Calu3 (cell line): ENCODE data around the gene ST7L. TPM values are rescaled to one million over a fixed set of nuclear protein-coding genes. Genes with fewer than 3 reads are reported as not detected.

Experiments
- BruUV-seq: library from RNA; stranded (reverse); fragments of 400-500 nt; replicated peaks from 2 replicates; lab custom pipeline; 2021; lab: Mats Ljungman, UMichigan
- CTCF ChIA-PET: fragments of 300-600 bp; sonication (Branson Sonifier 250); formaldehyde crosslinking; loops from one replicate; lab custom pipeline; 2022; ENCODE audit warnings: antibody characterized with exemption; lab: Charles Lee
- DNase-seq: peaks from one replicate; pipeline ENCODE4 v3.0.0; 2022
- H3K27ac Mint-ChIP-seq: one replicate; pipeline ENCODE4 v1.8.0; 2022; ENCODE audit warnings: mixed read lengths; ENCODE audit not compliant: unreplicated experiment
- H3K27me3 Mint-ChIP-seq: one replicate; pipeline ENCODE4 v1.8.0; 2022; ENCODE audit warnings: mixed read lengths; ENCODE audit not compliant: unreplicated experiment
- H3K36me3 Mint-ChIP-seq: one replicate; pipeline ENCODE4 v1.8.0; 2022; ENCODE audit warnings: mild to moderate bottlenecking, moderate library complexity, mixed read lengths; ENCODE audit not compliant: insufficient read depth, unreplicated experiment
- H3K4me1 Mint-ChIP-seq: one replicate; pipeline ENCODE4 v1.8.0; 2022; ENCODE audit warnings: mild to moderate bottlenecking, low read depth, mixed read lengths; ENCODE audit not compliant: unreplicated experiment
- H3K4me3 Mint-ChIP-seq: one replicate; pipeline ENCODE4 v1.8.0; 2022; ENCODE audit warnings: mild to moderate bottlenecking, low read depth, moderate library complexity, mixed read lengths; ENCODE audit not compliant: unreplicated experiment
- H3K9me3 Mint-ChIP-seq: one replicate; pipeline ENCODE4 v1.8.0; 2022; ENCODE audit warnings: low read depth, mixed read lengths; ENCODE audit not compliant: unreplicated experiment
- CTCF ChIP-seq: fragments of 200-600 bp; IDR thresholded peaks from one replicate; pipeline ENCODE4 v1.8.0; 2022; ENCODE audit warnings: antibody characterized with exemption; ENCODE audit not compliant: unreplicated experiment
- intact Hi-C: fragments of 100-400 bp; cut with micrococcal nuclease; formaldehyde crosslinking; loops from one replicate; pipeline ENCODE4 v1.10.0; 2022; ENCODE audit not compliant: unreplicated experiment
- total RNA-seq: library from RNA; stranded (reverse); gene quantifications from 2 replicates; pipeline ENCODE4 v1.2.3, GENCODE V29; 2022

Gene ST7L
- total RNA-seq, 1 experiment from 2014 or later: 15.9 TPM

GRCh38 chr1:112505878-112506277 is 113.1 kb downstream of the ST7L start:
- Mint-ChIP-seq H3K36me3 (peaks cover 17% of the 10 kb centered on the region), H3K27ac (no peak overlapping the region), H3K27me3 (peaks cover 42% of the 10 kb centered on the region), H3K9me3 (no peaks in the 10 kb centered on the region), H3K4me1 (no peaks in the 10 kb centered on the region), H3K4me3 (no peak overlapping the region)
- intact Hi-C loops: loop anchor here (10.0 kb wide), 1 partner anchor 109 kb away; the partner anchor contains the start of genes CAPZA1 and ST7L
- no TSS peak for BruUV-seq
- no peak for TF ChIP-seq CTCF
- CTCF ChIA-PET: no interaction called here
- DNase-seq: no peak

GRCh38 chr1:112505400-112505785 is 113.5 kb downstream of the ST7L start:
- TF ChIP-seq CTCF: no peak
- Mint-ChIP-seq H3K36me3 (peaks cover 15% of the 10 kb centered on the region), H3K27ac (no peak overlapping the region), H3K4me3 (no peak overlapping the region), H3K27me3 (peaks cover 37% of the 10 kb centered on the region), H3K9me3 (no peaks in the 10 kb centered on the region), H3K4me1 (no peaks in the 10 kb centered on the region)
- intact Hi-C loops: loop anchor here (10.0 kb wide), 1 partner anchor 109 kb away; the partner anchor contains the start of genes CAPZA1 and ST7L
- CTCF ChIA-PET: no interaction called here
- DNase-seq: no peak
- no TSS peak for BruUV-seq

- no peak overlapping the region for H3K4me3 Mint-ChIP-seq
- CTCF ChIA-PET: no interaction called here
These were observed 114.1 kb downstream of the ST7L start for GRCh38 chr1:112504661-112505399.

GRCh38 chr1:112504001-112504660 is 114.8 kb downstream of the ST7L start:
- no peak overlapping the region for H3K27ac Mint-ChIP-seq
- no TSS peak for BruUV-seq
- TF ChIP-seq CTCF: no peak
- no peaks in the 10 kb centered on the region for H3K4me1 Mint-ChIP-seq
- no peak for DNase-seq
- CTCF ChIA-PET: no interaction called here
- peaks cover 26% of the 10 kb centered on the region for H3K27me3 Mint-ChIP-seq
- intact Hi-C loops: loop anchor here (10.0 kb wide), 1 partner anchor 111 kb away; the partner anchor contains the start of genes CAPZA1 and ST7L
- H3K4me3 Mint-ChIP-seq: no peak overlapping the region
- peaks cover 11% of the 10 kb centered on the region for H3K36me3 Mint-ChIP-seq
- H3K9me3 Mint-ChIP-seq: no peaks in the 10 kb centered on the region

More at GRCh38 chr1:112504661-112505399, 114.1 kb downstream of the ST7L start:
- intact Hi-C loops: loop anchor here (10.0 kb wide), 1 partner anchor 110 kb away; the partner anchor contains the start of genes CAPZA1 and ST7L
- H3K9me3 Mint-ChIP-seq: no peaks in the 10 kb centered on the region
- peaks cover 11% of the 10 kb centered on the region for H3K36me3 Mint-ChIP-seq
- H3K27ac Mint-ChIP-seq: no peak overlapping the region
- no peak for TF ChIP-seq CTCF
- no peaks in the 10 kb centered on the region for H3K4me1 Mint-ChIP-seq
- peaks cover 31% of the 10 kb centered on the region for H3K27me3 Mint-ChIP-seq
- no peak for DNase-seq
- no TSS peak for BruUV-seq
